Mesodermal cell (in vitro differentiated cells): ENCODE measurements around the gene PRDM16.
A peak's percentile ranks its signal among the peaks of the same experiment; 100 is the strongest.

ENCODE experiments used
- H3K27ac ChIP-seq: 2 replicates; pipeline ENCODE4 v1.7.0; 2013; ENCODE audit warnings: mild to moderate bottlenecking, low read depth, low read length, moderate library complexity; ENCODE audit not compliant: severe bottlenecking
- H3K36me3 ChIP-seq: 2 replicates; pipeline ENCODE4 v1.7.1; 2013; ENCODE audit warnings: mild to moderate bottlenecking, low read length, moderate library complexity; ENCODE audit not compliant: control insufficient read depth, insufficient read depth
- H3K4me1 ChIP-seq: one replicate; pipeline ENCODE4 v1.7.1; 2013; ENCODE audit warnings: mild to moderate bottlenecking, low read length; ENCODE audit not compliant: insufficient read depth, control insufficient read depth, poor library complexity, severe bottlenecking
- H3K4me3 ChIP-seq: 2 replicates; pipeline ENCODE4 v1.7.0; 2013; ENCODE audit warnings: low read length, control low read depth, mild to moderate bottlenecking; ENCODE audit not compliant: insufficient read depth, poor library complexity, severe bottlenecking; ENCODE audit errors: extremely low read depth
- H3K9me3 ChIP-seq: 2 replicates; pipeline ENCODE4 v1.7.1; 2013; ENCODE audit warnings: mild to moderate bottlenecking, low read length, moderate library complexity; ENCODE audit not compliant: control insufficient read depth
- WGBS, 2 experiments: methylation state at CpG; one replicate each; pipeline ENCODE4 v1.1.5; 2013; ENCODE audit warnings: missing lambda C conversion rate in 2 of 2; ENCODE audit not compliant: insufficient coverage in 2 of 2; 5-methylcytosine and 5-hydroxymethylcytosine counted together

PRDM16 gene

GRCh38 chr1:3455670-3456448 is 386.9 kb downstream of the PRDM16 start:
- no peaks in the 10 kb centered on the region for H3K9me3 ChIP-seq
- H3K4me1 ChIP-seq, result peaks cover 31% of the 10 kb centered on the region
- no peaks in the 10 kb centered on the region for H3K36me3 ChIP-seq
- H3K27ac ChIP-seq, result no peak overlapping the region
- H3K4me3 ChIP-seq, result peak overlapping the region; percentile 54
- WGBS, 2 experiments, result 91 to 94% methylated on average over 15 to 17 of the region's 18 CpGs

GRCh38 chr1:3456449-3456963 is 387.5 kb downstream of the PRDM16 start:
- no peaks in the 10 kb centered on the region for H3K36me3 ChIP-seq
- 91 to 93% methylated on average over 9 to 11 of the region's 12 CpGs for whole genome bisulfite sequencing, 2 experiments

GRCh38 chr1:3456964-3457909 is 388.2 kb downstream of the PRDM16 start:
- 94 to 95% methylated on average over 24 to 26 of the region's 29 CpGs for WGBS, 2 experiments
- Histone ChIP-seq H3K36me3 (no peaks in the 10 kb centered on the region), H3K27ac (no peak overlapping the region), H3K4me1 (peaks cover 37% of the 10 kb centered on the region), H3K9me3 (no peaks in the 10 kb centered on the region), H3K4me3 (no peak overlapping the region)

More at GRCh38 chr1:3456449-3456963, 387.5 kb downstream of the PRDM16 start:
- Histone ChIP-seq H3K4me3 (no peak overlapping the region), H3K4me1 (peaks cover 37% of the 10 kb centered on the region), H3K9me3 (no peaks in the 10 kb centered on the region), H3K27ac (no peak overlapping the region)

- Histone ChIP-seq H3K4me1 (peaks cover 37% of the 10 kb centered on the region), H3K36me3 (no peaks in the 10 kb centered on the region), H3K9me3 (no peaks in the 10 kb centered on the region), H3K27ac (peak overlapping the region; percentile 53), H3K4me3 (no peak overlapping the region)
- WGBS, 2 experiments, result 80 to 84% methylated on average over 12 to 13 of the region's 18 CpGs
These were observed 389.2 kb downstream of the PRDM16 start for GRCh38 chr1:3457910-3458883.

GRCh38 chr1:3459051-3459908 is 390.3 kb downstream of the PRDM16 start:
- Histone ChIP-seq H3K4me3 (no peak overlapping the region), H3K27ac (no peak overlapping the region), H3K4me1 (peaks cover 37% of the 10 kb centered on the region), H3K9me3 (no peaks in the 10 kb centered on the region), H3K36me3 (no peaks in the 10 kb centered on the region)
- 91 to 93% methylated on average over 22 to 23 of the region's 24 CpGs for WGBS, 2 experiments

GRCh38 chr1:3459940-3460671 is 391.1 kb downstream of the PRDM16 start:
- H3K4me3 ChIP-seq, result no peak overlapping the region
- peaks cover 37% of the 10 kb centered on the region for H3K4me1 ChIP-seq
- no peaks in the 10 kb centered on the region for H3K36me3 ChIP-seq
- no peaks in the 10 kb centered on the region for H3K9me3 ChIP-seq
- WGBS, 2 experiments, result 88 to 89% methylated on average over 22 to 23 of the region's 23 CpGs
- peak overlapping the region; percentile 32 for H3K27ac ChIP-seq

- H3K4me1 ChIP-seq, result peaks cover 37% of the 10 kb centered on the region
- H3K36me3 ChIP-seq, result no peaks in the 10 kb centered on the region
- 61 to 72% methylated on average over 10 to 14 of the region's 14 CpGs for WGBS, 2 experiments
- no peaks in the 10 kb centered on the region for H3K9me3 ChIP-seq
- peak overlapping the region; percentile 54 for H3K27ac ChIP-seq
- H3K4me3 ChIP-seq, result no peak overlapping the region
These were observed 391.7 kb downstream of the PRDM16 start for GRCh38 chr1:3460672-3461131.

- Histone ChIP-seq H3K36me3 (no peaks in the 10 kb centered on the region), H3K4me1 (peaks cover 37% of the 10 kb centered on the region), H3K4me3 (no peak overlapping the region), H3K27ac (peak overlapping the region; percentile 54), H3K9me3 (no peaks in the 10 kb centered on the region)
- WGBS, 2 experiments, result 95 to 97% methylated on average over 30 of the region's 30 CpGs
These were observed 392.4 kb downstream of the PRDM16 start for GRCh38 chr1:3461238-3461933.
